ENCODE measurements around the gene IGLL5.

IGLL5 gene

DNA sequence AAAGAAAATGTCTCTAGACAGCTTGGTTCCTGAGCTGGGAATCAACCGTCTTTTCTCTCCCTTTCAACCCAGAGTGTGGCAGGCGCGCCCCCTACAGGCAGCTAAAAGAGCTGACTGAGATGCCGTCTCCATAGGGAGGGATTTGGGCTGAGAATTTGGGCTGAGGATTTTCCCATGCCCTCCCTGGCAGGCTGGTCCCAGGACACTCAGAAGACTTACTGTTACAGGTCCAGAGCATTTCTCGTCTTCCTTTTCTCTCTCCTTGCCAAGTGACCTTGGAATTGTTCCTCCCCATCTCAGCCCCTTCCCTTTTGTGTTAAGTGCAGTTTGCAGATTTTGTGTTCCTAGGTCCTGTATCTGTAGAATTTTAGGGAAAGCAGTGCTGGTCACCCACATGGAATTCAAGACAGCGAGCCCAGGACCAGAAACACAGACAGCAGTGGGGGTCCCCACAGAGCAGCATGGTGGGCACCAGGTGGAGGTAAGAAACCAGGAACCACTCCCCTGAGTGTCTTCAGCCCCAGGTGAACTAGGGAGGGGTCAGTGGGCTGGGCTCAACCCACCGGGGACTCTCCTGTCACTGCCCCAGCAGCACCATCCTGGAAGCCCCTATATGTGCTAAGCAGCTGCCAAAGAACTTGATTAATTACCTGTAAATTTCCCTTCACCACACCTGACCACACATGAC is 9.9 kb upstream of the IGLL5 start:
- DNase-seq = peak; percentile 49 to 74 (median 65)
- Histone ChIP-seq H3K36me3 (ENCODE audit: control insufficient read depth, insufficient read depth, low read length) (no peaks in the 10 kb centered on the region), H3K27me3 (replicated peaks; ENCODE audit: control insufficient read depth, insufficient read depth, low read length, poor library complexity, severe bottlenecking) (no peaks in the 10 kb centered on the region), H3K4me3 (ENCODE audit: insufficient read depth, low read depth, low read length, poor library complexity, severe bottlenecking) (no peak overlapping the region), H3K9me3 (ENCODE audit: control insufficient read depth, low read length) (peaks cover 5% of the 10 kb centered on the region), H3K27ac (ENCODE audit: insufficient read depth, low read length, poor library complexity, severe bottlenecking) (no peak overlapping the region), H3K4me1 (ENCODE audit: control insufficient read depth, insufficient read depth, low read length, poor library complexity, severe bottlenecking) (no peaks in the 10 kb centered on the region)

DNA sequence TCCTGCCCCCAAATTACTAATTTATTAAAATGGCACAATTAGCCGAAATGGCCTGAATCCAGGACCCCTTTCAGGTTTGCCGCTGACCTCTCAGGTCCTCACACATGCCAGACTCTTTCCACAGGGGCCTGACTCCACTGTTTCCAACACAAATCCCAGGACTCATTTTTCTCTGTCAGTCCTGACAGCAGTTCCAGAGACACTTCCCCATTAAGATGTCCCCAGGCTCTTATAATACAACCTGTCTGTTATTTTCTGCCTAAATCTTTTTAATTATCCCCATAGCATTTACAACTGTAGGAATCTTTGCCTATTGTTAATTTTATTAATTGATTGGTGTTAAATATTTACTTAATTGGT is 9.4 kb upstream of the IGLL5 start:
- H3K27me3 ChIP-seq (replicated peaks; ENCODE audit: control insufficient read depth, insufficient read depth, low read length, poor library complexity, severe bottlenecking) = no peaks in the 10 kb centered on the region
- H3K36me3 ChIP-seq (ENCODE audit: control insufficient read depth, insufficient read depth, low read length) = no peaks in the 10 kb centered on the region
- H3K27ac ChIP-seq (ENCODE audit: insufficient read depth, low read length, poor library complexity, severe bottlenecking) = no peak overlapping the region
- DNase-seq = no peak
- no peaks in the 10 kb centered on the region for H3K4me1 ChIP-seq (ENCODE audit: control insufficient read depth, insufficient read depth, low read length, poor library complexity, severe bottlenecking)
- no peak overlapping the region for H3K4me3 ChIP-seq (ENCODE audit: insufficient read depth, low read depth, low read length, poor library complexity, severe bottlenecking)
- peaks cover 5% of the 10 kb centered on the region for H3K9me3 ChIP-seq (ENCODE audit: control insufficient read depth, low read length)

DNA sequence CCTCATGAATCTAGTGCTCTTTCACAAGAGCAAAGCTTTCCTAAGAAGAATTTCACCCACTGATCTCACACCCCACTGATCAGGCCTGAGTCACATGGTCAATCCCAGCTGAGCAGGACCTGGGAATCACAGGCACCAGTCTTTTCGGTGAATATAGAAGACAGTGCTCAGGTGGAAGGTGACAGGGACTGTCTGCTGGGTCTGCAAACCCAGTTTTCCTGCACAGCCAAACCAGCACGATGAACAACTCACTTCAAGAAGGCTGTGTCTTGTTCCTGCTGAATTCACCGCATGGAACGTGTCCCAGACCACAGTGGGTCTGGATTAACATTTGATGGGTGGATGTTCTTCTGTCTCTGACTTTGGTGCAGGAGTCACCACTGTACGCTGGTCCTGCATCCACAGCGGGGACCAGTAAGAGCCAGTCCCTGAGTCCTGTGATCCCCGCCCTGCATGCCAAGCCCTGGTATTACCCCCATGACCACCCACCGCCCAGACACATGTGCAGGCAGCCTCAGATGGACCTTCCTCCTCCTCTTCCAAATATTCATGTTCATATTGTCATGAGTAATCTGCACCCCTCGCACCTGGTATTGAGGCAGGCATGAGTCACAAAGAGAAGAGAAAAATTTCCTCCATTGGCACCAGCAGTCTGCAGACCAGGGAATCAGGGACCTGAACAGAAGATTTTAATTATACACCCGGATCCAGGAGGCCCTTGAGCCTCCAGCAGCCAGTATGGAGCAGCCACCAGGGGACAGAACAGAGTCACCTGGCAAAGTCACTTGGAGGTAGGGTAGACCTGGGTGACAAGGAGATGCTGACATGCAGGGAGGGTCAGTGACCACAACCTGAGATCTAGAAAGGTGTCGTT is 8.6 kb upstream of the IGLL5 start:
- Histone ChIP-seq H3K27me3 (replicated peaks; ENCODE audit: control insufficient read depth, insufficient read depth, low read length, poor library complexity, severe bottlenecking) (no peaks in the 10 kb centered on the region), H3K4me3 (ENCODE audit: insufficient read depth, low read depth, low read length, poor library complexity, severe bottlenecking) (no peak overlapping the region), H3K36me3 (ENCODE audit: control insufficient read depth, insufficient read depth, low read length) (no peaks in the 10 kb centered on the region), H3K27ac (ENCODE audit: insufficient read depth, low read length, poor library complexity, severe bottlenecking) (no peak overlapping the region), H3K9me3 (ENCODE audit: control insufficient read depth, low read length) (peaks cover 5% of the 10 kb centered on the region), H3K4me1 (ENCODE audit: control insufficient read depth, insufficient read depth, low read length, poor library complexity, severe bottlenecking) (no peaks in the 10 kb centered on the region)
- no peak for DNase-seq

DNA sequence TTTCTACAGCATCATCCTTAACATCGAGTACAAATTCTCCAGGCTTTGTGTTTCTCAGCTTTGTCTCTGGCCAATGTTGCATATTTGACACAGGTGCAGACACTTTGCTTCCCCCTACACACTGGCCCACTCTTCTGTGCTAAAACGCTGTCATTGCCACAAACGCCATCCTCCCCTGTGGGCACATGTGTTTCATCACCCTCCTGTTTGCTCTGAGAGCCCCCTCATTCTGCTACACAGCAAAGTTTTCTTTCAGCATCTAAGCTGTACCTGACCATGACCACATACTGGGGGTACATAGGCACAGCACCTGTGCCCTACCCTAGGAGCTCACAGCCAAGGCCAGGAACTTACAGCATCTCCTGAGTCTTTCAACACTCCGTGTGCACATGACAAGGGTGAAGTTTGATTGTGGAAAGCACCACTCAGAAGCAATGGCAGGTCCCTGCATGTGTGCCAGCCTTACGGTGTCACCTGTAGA is 7.9 kb upstream of the IGLL5 start:
- Histone ChIP-seq H3K27me3 (replicated peaks; ENCODE audit: control insufficient read depth, insufficient read depth, low read length, poor library complexity, severe bottlenecking) (no peaks in the 10 kb centered on the region), H3K27ac (ENCODE audit: insufficient read depth, low read length, poor library complexity, severe bottlenecking) (no peak overlapping the region), H3K4me1 (ENCODE audit: control insufficient read depth, insufficient read depth, low read length, poor library complexity, severe bottlenecking) (no peaks in the 10 kb centered on the region), H3K36me3 (ENCODE audit: control insufficient read depth, insufficient read depth, low read length) (no peaks in the 10 kb centered on the region), H3K9me3 (ENCODE audit: control insufficient read depth, low read length) (no peaks in the 10 kb centered on the region), H3K4me3 (ENCODE audit: insufficient read depth, low read depth, low read length, poor library complexity, severe bottlenecking) (no peak overlapping the region)
- no peak for DNase-seq

DNA sequence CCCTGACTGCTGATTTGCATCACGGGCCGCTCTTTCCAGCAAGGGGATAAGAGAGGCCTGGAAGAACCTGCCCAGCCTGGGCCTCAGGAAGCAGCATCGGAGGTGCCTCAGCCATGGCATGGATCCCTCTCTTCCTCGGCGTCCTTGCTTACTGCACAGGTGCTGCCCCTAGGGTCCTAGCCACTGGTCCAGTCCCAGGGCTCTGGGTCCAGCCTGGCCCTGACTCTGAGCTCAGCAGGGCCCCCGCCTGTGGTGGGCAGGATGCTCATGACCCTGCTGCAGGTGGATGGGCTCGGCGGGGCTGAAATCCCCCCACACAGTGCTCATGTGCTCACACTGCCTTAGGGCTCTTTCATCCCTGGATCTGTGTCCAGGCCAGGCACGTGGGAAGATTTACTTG is 7.0 kb upstream of the IGLL5 start:
- no peaks in the 10 kb centered on the region for H3K9me3 ChIP-seq (ENCODE audit: control insufficient read depth, low read length)

DNA sequence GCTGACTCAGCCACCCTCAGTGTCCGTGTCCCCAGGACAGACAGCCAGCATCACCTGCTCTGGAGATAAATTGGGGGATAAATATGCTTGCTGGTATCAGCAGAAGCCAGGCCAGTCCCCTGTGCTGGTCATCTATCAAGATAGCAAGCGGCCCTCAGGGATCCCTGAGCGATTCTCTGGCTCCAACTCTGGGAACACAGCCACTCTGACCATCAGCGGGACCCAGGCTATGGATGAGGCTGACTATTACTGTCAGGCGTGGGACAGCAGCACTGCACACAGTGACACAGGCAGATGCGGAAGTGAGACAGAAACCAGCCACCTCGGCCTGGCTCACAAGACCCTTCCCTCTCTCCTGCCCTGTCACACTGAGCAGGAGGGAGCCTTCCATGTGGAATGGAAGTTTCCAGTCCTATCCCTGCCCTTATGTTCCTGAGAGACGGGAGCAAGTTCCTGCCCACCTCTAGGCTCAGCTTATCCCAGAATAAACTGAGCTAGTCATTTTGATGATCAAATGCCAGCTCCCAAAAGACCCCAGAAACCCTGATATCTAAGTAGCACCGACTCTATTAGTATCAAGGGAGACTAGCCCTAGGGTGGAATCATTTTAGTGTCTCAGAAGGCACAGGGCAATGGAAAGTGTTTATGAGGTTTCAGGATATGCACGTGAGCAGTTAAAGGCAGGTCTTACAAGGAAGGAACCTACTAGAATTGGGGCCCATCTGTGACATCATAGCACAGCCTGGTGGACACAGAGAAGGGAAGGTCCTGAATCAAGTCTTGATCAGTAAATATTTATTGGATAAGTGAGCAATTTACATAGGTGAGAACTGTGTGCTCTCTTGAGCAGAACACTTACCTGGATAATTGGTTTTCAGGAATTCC is 6.3 kb upstream of the IGLL5 start:
- Histone ChIP-seq H3K27me3 (replicated peaks; ENCODE audit: control insufficient read depth, insufficient read depth, low read length, poor library complexity, severe bottlenecking) (no peaks in the 10 kb centered on the region), H3K4me1 (ENCODE audit: control insufficient read depth, insufficient read depth, low read length, poor library complexity, severe bottlenecking) (no peaks in the 10 kb centered on the region), H3K9me3 (ENCODE audit: control insufficient read depth, low read length) (no peaks in the 10 kb centered on the region), H3K4me3 (ENCODE audit: insufficient read depth, low read depth, low read length, poor library complexity, severe bottlenecking) (no peak overlapping the region), H3K27ac (ENCODE audit: insufficient read depth, low read length, poor library complexity, severe bottlenecking) (no peak overlapping the region), H3K36me3 (ENCODE audit: control insufficient read depth, insufficient read depth, low read length) (no peaks in the 10 kb centered on the region)
- DNase-seq = no peak

More for the DNA sequence above, 7.0 kb upstream of the IGLL5 start:
- DNase-seq = no peak
- Histone ChIP-seq H3K36me3 (ENCODE audit: control insufficient read depth, insufficient read depth, low read length) (no peaks in the 10 kb centered on the region), H3K27ac (ENCODE audit: insufficient read depth, low read length, poor library complexity, severe bottlenecking) (no peak overlapping the region), H3K4me1 (ENCODE audit: control insufficient read depth, insufficient read depth, low read length, poor library complexity, severe bottlenecking) (no peaks in the 10 kb centered on the region), H3K4me3 (ENCODE audit: insufficient read depth, low read depth, low read length, poor library complexity, severe bottlenecking) (no peak overlapping the region), H3K27me3 (replicated peaks; ENCODE audit: control insufficient read depth, insufficient read depth, low read length, poor library complexity, severe bottlenecking) (no peaks in the 10 kb centered on the region)

DNA sequence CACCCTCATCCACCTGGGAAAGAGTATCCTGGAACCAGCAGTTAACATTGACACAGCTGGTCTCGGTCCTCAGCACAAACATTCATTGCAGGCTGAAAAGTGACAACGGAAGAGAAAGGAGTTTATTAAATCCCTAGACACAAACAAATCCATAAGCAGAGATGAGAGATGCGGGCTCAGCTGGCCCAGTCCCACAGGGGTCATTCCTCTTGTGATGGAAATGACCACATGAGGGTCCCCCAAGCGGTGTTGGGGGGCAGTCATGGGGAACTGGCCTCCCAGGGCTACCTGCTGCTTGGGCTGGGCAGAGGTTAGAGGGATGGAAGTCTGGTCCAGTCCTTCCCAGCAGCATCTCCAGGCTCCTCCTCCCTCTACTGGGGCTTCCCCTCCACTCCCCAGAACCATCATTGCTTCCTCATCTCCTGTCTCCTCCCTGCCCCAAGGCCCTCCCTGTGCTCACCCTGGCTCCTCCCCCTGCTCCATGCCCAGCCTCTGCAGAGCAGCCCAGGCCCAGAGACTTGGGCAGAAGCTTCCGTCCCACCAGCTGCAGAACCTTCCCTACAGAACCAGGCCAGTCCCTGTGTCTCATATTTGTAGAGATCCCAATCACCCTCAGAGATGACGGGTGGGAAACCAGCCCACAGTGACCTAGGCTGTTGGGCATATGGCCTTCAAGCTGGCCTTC is 5.4 kb upstream of the IGLL5 start:
- no peak for DNase-seq
- no peak overlapping the region for H3K4me3 ChIP-seq (ENCODE audit: insufficient read depth, low read depth, low read length, poor library complexity, severe bottlenecking)
- H3K9me3 ChIP-seq (ENCODE audit: control insufficient read depth, low read length) = no peaks in the 10 kb centered on the region
- H3K36me3 ChIP-seq (ENCODE audit: control insufficient read depth, insufficient read depth, low read length) = no peaks in the 10 kb centered on the region
- no peak overlapping the region for H3K27ac ChIP-seq (ENCODE audit: insufficient read depth, low read length, poor library complexity, severe bottlenecking)
- H3K4me1 ChIP-seq (ENCODE audit: control insufficient read depth, insufficient read depth, low read length, poor library complexity, severe bottlenecking) = no peaks in the 10 kb centered on the region
- no peaks in the 10 kb centered on the region for H3K27me3 ChIP-seq (replicated peaks; ENCODE audit: control insufficient read depth, insufficient read depth, low read length, poor library complexity, severe bottlenecking)

DNA sequence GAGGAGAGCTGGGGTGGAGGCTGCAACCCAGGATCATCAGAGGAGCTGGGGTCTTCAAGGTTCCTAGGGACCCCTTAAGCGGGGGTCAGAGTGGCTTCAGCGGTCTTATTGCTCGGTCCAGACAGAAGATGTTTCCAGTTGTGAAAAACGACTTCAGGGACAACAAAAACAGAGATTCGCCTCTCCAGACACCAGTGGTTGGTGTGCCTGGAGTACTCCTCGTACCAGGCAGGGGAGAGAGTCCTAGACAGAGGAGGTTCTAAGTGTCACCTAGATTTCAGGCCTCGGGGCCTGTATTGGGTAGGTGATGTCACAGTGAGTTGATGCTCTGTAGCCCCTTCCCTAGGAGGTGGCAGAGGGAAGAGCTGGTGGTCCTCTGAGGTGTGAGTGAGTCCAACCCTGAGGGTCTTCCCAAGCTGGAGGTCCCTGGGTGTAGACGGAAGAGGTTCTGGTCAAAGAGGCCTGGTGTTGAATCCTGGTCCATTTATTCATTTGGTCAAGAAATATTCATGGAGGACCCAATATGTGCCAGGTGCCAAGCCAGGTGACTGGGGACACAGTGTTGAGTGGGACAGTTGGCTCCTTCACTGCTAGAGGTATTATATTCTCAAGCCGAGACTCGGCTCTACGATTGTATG is 4.4 kb upstream of the IGLL5 start:
- Histone ChIP-seq H3K27ac (ENCODE audit: insufficient read depth, low read length, poor library complexity, severe bottlenecking) (no peak overlapping the region), H3K9me3 (ENCODE audit: control insufficient read depth, low read length) (no peaks in the 10 kb centered on the region), H3K4me3 (ENCODE audit: insufficient read depth, low read depth, low read length, poor library complexity, severe bottlenecking) (no peak overlapping the region), H3K4me1 (ENCODE audit: control insufficient read depth, insufficient read depth, low read length, poor library complexity, severe bottlenecking) (no peaks in the 10 kb centered on the region), H3K27me3 (replicated peaks; ENCODE audit: control insufficient read depth, insufficient read depth, low read length, poor library complexity, severe bottlenecking) (no peaks in the 10 kb centered on the region), H3K36me3 (ENCODE audit: control insufficient read depth, insufficient read depth, low read length) (no peaks in the 10 kb centered on the region)
- DNase-seq = no peak
